ENCODE measurements around the gene SKAP1.

GRCh38 chr17:48143629-48144028, 286.4 kb downstream of the SKAP1 start:
- TF ChIP-seq EZH2 (IDR thresholded peaks at IDR 0.05; ENCODE audit: low read length, missing control alignments): peak; percentile 32
- TF ChIP-seq, protein P1, sequence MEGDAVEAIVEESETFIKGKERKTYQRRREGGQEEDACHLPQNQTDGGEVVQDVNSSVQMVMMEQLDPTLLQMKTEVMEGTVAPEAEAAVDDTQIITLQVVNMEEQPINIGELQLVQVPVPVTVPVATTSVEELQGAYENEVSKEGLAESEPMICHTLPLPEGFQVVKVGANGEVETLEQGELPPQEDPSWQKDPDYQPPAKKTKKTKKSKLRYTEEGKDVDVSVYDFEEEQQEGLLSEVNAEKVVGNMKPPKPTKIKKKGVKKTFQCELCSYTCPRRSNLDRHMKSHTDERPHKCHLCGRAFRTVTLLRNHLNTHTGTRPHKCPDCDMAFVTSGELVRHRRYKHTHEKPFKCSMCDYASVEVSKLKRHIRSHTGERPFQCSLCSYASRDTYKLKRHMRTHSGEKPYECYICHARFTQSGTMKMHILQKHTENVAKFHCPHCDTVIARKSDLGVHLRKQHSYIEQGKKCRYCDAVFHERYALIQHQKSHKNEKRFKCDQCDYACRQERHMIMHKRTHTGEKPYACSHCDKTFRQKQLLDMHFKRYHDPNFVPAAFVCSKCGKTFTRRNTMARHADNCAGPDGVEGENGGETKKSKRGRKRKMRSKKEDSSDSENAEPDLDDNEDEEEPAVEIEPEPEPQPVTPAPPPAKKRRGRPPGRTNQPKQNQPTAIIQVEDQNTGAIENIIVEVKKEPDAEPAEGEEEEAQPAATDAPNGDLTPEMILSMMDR (conservative IDR thresholded peaks at IDR 0.05 in 1 of 2, IDR thresholded peaks at IDR 0.05 in 1 of 2; ENCODE audit: low read depth in 1 of 2, low read length in 2 of 2): no peak
